HCT116 (cell line): ENCODE measurements around the gene TRDN. TPM values are rescaled to one million over a fixed set of nuclear protein-coding genes. Genes with fewer than 3 reads are reported as not detected.

Source experiments
- ATAC-seq: fragments of 200-7000 bp; cut with Tn5 transposase; 2 replicates; pipeline ENCODE4 v1.9.1; 2020; ENCODE audit warnings: mild to moderate bottlenecking, moderate library complexity
- BruUV-seq: library from RNA; stranded (reverse); fragments of 400-500 nt; replicated peaks from 2 replicates; lab custom pipeline; 2021; lab: Mats Ljungman, UMichigan
- CTCF ChIA-PET: fragments of 300-600 bp; sonication (Branson Sonifier 250); formaldehyde crosslinking; loops from one replicate; lab custom pipeline; 2021; ENCODE audit warnings: antibody characterized with exemption; lab: Charles Lee
- POLR2A ChIA-PET: fragments of 300-600, 350-600 bp; sonication (Branson Sonifier 250); formaldehyde crosslinking; loops from one replicate; lab custom pipeline; 2021; ENCODE audit warnings: antibody characterized with exemption; lab: Charles Lee
- RAD21 ChIA-PET, 2 experiments: fragments of 300-600 bp; sonication (Branson Sonifier 250); formaldehyde crosslinking; loops; one replicate each; lab custom pipeline; 2023; ENCODE audit warnings: low total read pairs in 2 of 2; ENCODE audit not compliant: uncharacterized antibody in 2 of 2, unreplicated experiment in 2 of 2, low non-redundant PET in 1 of 2; lab: Charles Lee
- DNase-seq: peaks from one replicate; pipeline ENCODE4 v3.0.0-alpha.2; 2010; ENCODE audit warnings: low read depth, low spot score
- H2AFZ ChIP-seq: fragments of 200-600 bp; shearing (Covaris generic), sonication (generic); 2 replicates; pipeline ENCODE4 v1.6.1; 2017; ENCODE audit warnings: low read depth, mixed run types, mixed read lengths, antibody characterized with exemption, low read length; ENCODE audit not compliant: poor library complexity, severe bottlenecking
- H3K27ac ChIP-seq: 2 replicates; pipeline ENCODE4 v1.5.1; 2012; ENCODE audit warnings: low read depth, low read length
- H3K27me3 ChIP-seq: fragments of 200-600 bp; sonication (generic); 2 replicates; pipeline ENCODE4 v1.6.1; 2016; ENCODE audit warnings: mixed run types, low read length, mixed read lengths; ENCODE audit not compliant: insufficient read depth
- H3K36me3 ChIP-seq, 2 experiments: fragments of 200-500 bp in 1 of 2; fragments of 200-600 bp in 1 of 2; sonication (Bioruptor generic) in 1 of 2; sonication (generic) in 1 of 2; 2 replicates each; pipeline versions ENCODE4 v1.5.1 to v1.6.1; 2014 to 2016; ENCODE audit warnings: low read length in 2 of 2, inconsistent platforms in 1 of 2, mixed read lengths in 1 of 2, mixed run types in 1 of 2; ENCODE audit not compliant: insufficient read depth in 2 of 2, control insufficient read depth in 1 of 2
- H3K4me1 ChIP-seq, 2 experiments: fragments of 200-600 bp in 1 of 2; sonication (generic) in 1 of 2; 2 replicates each; pipeline versions ENCODE4 v1.5.1 to v1.6.1; 2012 to 2017; ENCODE audit warnings: low read length in 2 of 2, inconsistent platforms in 1 of 2, mild to moderate bottlenecking in 1 of 2, mixed read lengths in 1 of 2, mixed run types in 1 of 2, moderate library complexity in 1 of 2; ENCODE audit not compliant: insufficient read depth in 2 of 2, control insufficient read depth in 1 of 2
- H3K4me2 ChIP-seq: fragments of 200-600 bp; sonication (generic); 2 replicates; pipeline ENCODE4 v1.6.1; 2017; ENCODE audit warnings: mixed run types, low read length, mixed read lengths
- H3K4me3 ChIP-seq, 2 experiments: fragments of 200-600 bp in 1 of 2; sonication (generic) in 1 of 2; replicated peaks in 1 of 2; 2 replicates each; pipeline ENCODE4 v1.5.1; 2011 to 2016; ENCODE audit warnings: low read length in 2 of 2, control low read depth in 1 of 2, low read depth in 1 of 2, mild to moderate bottlenecking in 1 of 2, mixed read lengths in 1 of 2, mixed run types in 1 of 2
- H3K79me2 ChIP-seq: fragments of 200-600 bp; sonication (generic); 2 replicates; pipeline ENCODE4 v1.6.1; 2017; ENCODE audit warnings: mild to moderate bottlenecking, mixed run types, low read length, moderate library complexity, mixed read lengths; ENCODE audit not compliant: insufficient read depth
- H3K9ac ChIP-seq: fragments of 200-600 bp; sonication (generic); 2 replicates; pipeline ENCODE4 v1.6.1; 2016; ENCODE audit warnings: low read length, mixed read lengths
- H3K9me2 ChIP-seq: fragments of 200-600 bp; sonication (generic), shearing (Covaris generic); 2 replicates; pipeline ENCODE4 v1.6.1; 2017; ENCODE audit warnings: mixed run types, mild to moderate bottlenecking, moderate library complexity; ENCODE audit not compliant: insufficient read depth
- H3K9me3 ChIP-seq, 2 experiments: fragments of 200-500 bp in 1 of 2; fragments of 200-600 bp in 1 of 2; sonication (Bioruptor generic) in 1 of 2; sonication (generic) in 1 of 2; 2 replicates each; pipeline ENCODE4 v1.6.1; 2014 to 2017; ENCODE audit warnings: low read length in 2 of 2, mixed read lengths in 2 of 2, inconsistent platforms in 1 of 2, low read depth in 1 of 2, mild to moderate bottlenecking in 1 of 2, mixed run types in 1 of 2, moderate library complexity in 1 of 2; ENCODE audit not compliant: control insufficient read depth in 1 of 2, insufficient read depth in 1 of 2
- H4K20me1 ChIP-seq: fragments of 200-600 bp; sonication (generic), shearing (Covaris generic); 2 replicates; pipeline ENCODE4 v1.6.1; 2017; ENCODE audit warnings: mixed run types, mild to moderate bottlenecking, moderate library complexity; ENCODE audit not compliant: insufficient read depth
- CBX3 ChIP-seq: IDR thresholded peaks from 2 replicates; pipeline ENCODE4 v1.6.1; 2012; ENCODE audit warnings: low read depth
- CTCF ChIP-seq, 3 experiments: fragments of 200-600 bp in 1 of 3; sonication (generic) in 1 of 3; IDR thresholded peaks in 2 of 3; conservative IDR thresholded peaks in 1 of 3; 2 replicates each; pipeline ENCODE4 v1.5.1; 2012 to 2017; ENCODE audit warnings: low read depth in 2 of 3, low read length in 2 of 3, antibody characterized with exemption in 1 of 3, borderline replicate concordance in 1 of 3, control low read depth in 1 of 3, mild to moderate bottlenecking in 1 of 3, mixed read lengths in 1 of 3, mixed run types in 1 of 3, moderate library complexity in 1 of 3; ENCODE audit not compliant: insufficient read depth in 1 of 3
- EGR1 ChIP-seq: IDR thresholded peaks from 2 replicates; pipeline ENCODE4 v1.6.1; 2012; ENCODE audit warnings: low read depth
- EZH2 ChIP-seq: fragments of 200-600 bp; sonication (generic); IDR thresholded peaks from 2 replicates; pipeline ENCODE4 v1.6.1; 2017; ENCODE audit warnings: antibody characterized with exemption, mixed run types
- EZH2phosphoT487 ChIP-seq: fragments of 200-600 bp; IDR thresholded peaks from 2 replicates; pipeline ENCODE4 v1.6.1; 2018; ENCODE audit warnings: antibody characterized with exemption, borderline replicate concordance
- RAD21 ChIP-seq: IDR thresholded peaks from 2 replicates; pipeline ENCODE4 v1.6.1; 2012; ENCODE audit warnings: low read depth, mild to moderate bottlenecking
- SP1 ChIP-seq: IDR thresholded peaks from 2 replicates; pipeline ENCODE4 v1.6.1; 2012; ENCODE audit warnings: low read depth
- YY1 ChIP-seq: IDR thresholded peaks from 2 replicates; pipeline ENCODE4 v1.6.1; 2011; ENCODE audit warnings: low read length, low read depth, moderate library complexity, mild to moderate bottlenecking; ENCODE audit not compliant: insufficient replicate concordance; ENCODE audit errors: extremely low read depth
- ZBTB33 ChIP-seq: IDR thresholded peaks from 2 replicates; pipeline ENCODE4 v1.6.1; 2011; ENCODE audit warnings: mild to moderate bottlenecking, low read length, moderate library complexity; ENCODE audit not compliant: insufficient replicate concordance; ENCODE audit errors: extremely low read depth
- ZFX ChIP-seq: fragments of 450-650 bp; IDR thresholded peaks from 2 replicates; pipeline ENCODE4 v1.6.1; 2017
- intact Hi-C: fragments of 100-400 bp; cut with micrococcal nuclease; formaldehyde crosslinking; loops from 2 replicates; pipeline ENCODE4 v1.10.0; 2022
- total RNA-seq: library from RNA; stranded (reverse); gene quantifications from one replicate; pipeline ENCODE4 v1.2.1, GENCODE V29; 2021; ENCODE audit not compliant: unreplicated experiment

TRDN gene
- total RNA-seq, 1 experiment from 2014 or later = not detected

- TF ChIP-seq ZFX (no peak), EGR1 (no peak), ZBTB33 (no peak), EZH2phosphoT487 (no peak)
- ATAC-seq = no peak
- intact Hi-C loops = loop anchor here (2.0 to 5.0 kb wide), 3 partner anchors 297 to 1435 kb away; no protein-coding TSS in a partner anchor
- no peaks in the 10 kb centered on the region for H3K36me3 ChIP-seq
- BruUV-seq = no TSS peak
- no peak overlapping the region for H3K4me3 ChIP-seq
- no peaks in the 10 kb centered on the region for H3K4me1 ChIP-seq
- CTCF ChIA-PET = interaction anchor here (2.8 kb wide), 1 partner anchor 298 kb away, joined by 33 read pairs; no protein-coding TSS in a partner anchor
- no peak overlapping the region for H3K9ac ChIP-seq
- POLR2A ChIA-PET = no interaction called here
- no peaks in the 10 kb centered on the region for H3K9me3 ChIP-seq
- RAD21 ChIA-PET = no interaction called here
- no peaks in the 10 kb centered on the region for H3K9me2 ChIP-seq
- DNase-seq = no peak
- H3K27ac ChIP-seq = no peak overlapping the region
- H2AFZ ChIP-seq = no peak overlapping the region
- no peaks in the 10 kb centered on the region for H3K79me2 ChIP-seq
- H4K20me1 ChIP-seq = no peaks in the 10 kb centered on the region
- H3K4me2 ChIP-seq = no peak overlapping the region
- H3K27me3 ChIP-seq = peaks cover 31% of the 10 kb centered on the region
These were observed 219.2 kb downstream of the TRDN start for GRCh38 chr6:123417535-123417934.

GRCh38 chr6:123415844-123416468, 220.8 kb downstream of the TRDN start:
- intact Hi-C loops = loop anchor here (2.0 to 5.0 kb wide), 3 partner anchors 299 to 1436 kb away; no protein-coding TSS in a partner anchor
- H3K9ac ChIP-seq = no peak overlapping the region
- no peaks in the 10 kb centered on the region for H3K9me2 ChIP-seq
- ATAC-seq (peak; percentile 65; the same call in 1 of the 2 replicates), DNase-seq (peak; percentile 50)
- no peaks in the 10 kb centered on the region for H3K9me3 ChIP-seq
- no peak overlapping the region for H3K4me3 ChIP-seq
- H3K4me2 ChIP-seq = no peak overlapping the region
- no peaks in the 10 kb centered on the region for H4K20me1 ChIP-seq
- POLR2A ChIA-PET = no interaction called here
- H3K27ac ChIP-seq = no peak overlapping the region
- H3K4me1 ChIP-seq = no peaks in the 10 kb centered on the region
- RAD21 ChIA-PET = no interaction called here
- no peak for TF ChIP-seq ZFX
- TF ChIP-seq YY1 = no peak
- TF ChIP-seq CBX3 = no peak
- no peak for TF ChIP-seq SP1
- TF ChIP-seq CTCF (IDR thresholded peaks at IDR 0.05 in 2 of 3, conservative IDR thresholded peaks at IDR 0.05 in 1 of 3; ENCODE audit: borderline replicate concordance in 1 of 3, insufficient read depth in 1 of 3, low read depth in 2 of 3, low read length in 2 of 3) = peak; percentile 39 to 70 (median 62); a peak in 5 of 6 replicates
- peak; percentile 58 for TF ChIP-seq RAD21
- TF ChIP-seq EZH2 = no peak
- TF ChIP-seq EZH2phosphoT487 = no peak
- BruUV-seq = no TSS peak
- peaks cover 31% of the 10 kb centered on the region for H3K27me3 ChIP-seq
- H2AFZ ChIP-seq = no peak overlapping the region
- CTCF ChIA-PET = interaction anchor here (2.8 kb wide), 1 partner anchor 300 kb away, joined by 33 read pairs; no protein-coding TSS in a partner anchor
- H3K36me3 ChIP-seq = no peaks in the 10 kb centered on the region
- no peaks in the 10 kb centered on the region for H3K79me2 ChIP-seq
